H9 (cell line): Measurements from ENCODE around the gene PLEKHN1. TPM values are rescaled to one million over a fixed set of nuclear protein-coding genes. Genes with fewer than 3 reads are reported as not detected.
A peak's percentile ranks its signal among the peaks of the same experiment; 100 is the strongest.

Source experiments
- DNase-seq: peaks from one replicate; pipeline ENCODE4 v3.0.0-alpha.2; 2017
- H2AFZ ChIP-seq: one replicate; pipeline ENCODE4 v1.6.1; 2013; ENCODE audit warnings: mild to moderate bottlenecking, low read length, control low read depth, moderate library complexity
- H2AK5ac ChIP-seq: 2 replicates; pipeline ENCODE4 v1.6.1; 2013; ENCODE audit warnings: low read length, control low read depth, mixed read lengths; ENCODE audit not compliant: insufficient read length
- H2BK120ac ChIP-seq: one replicate; pipeline ENCODE4 v1.6.1; 2013; ENCODE audit warnings: low read depth, mild to moderate bottlenecking, low read length, control low read depth, inconsistent platforms; ENCODE audit not compliant: poor library complexity, severe bottlenecking
- H2BK12ac ChIP-seq: 2 replicates; pipeline ENCODE4 v1.6.1; 2013; ENCODE audit warnings: low read length, control low read depth, mixed read lengths, low read depth; ENCODE audit not compliant: insufficient read length
- H2BK15ac ChIP-seq: 2 replicates; pipeline ENCODE4 v1.6.1; 2013; ENCODE audit warnings: low read depth, low read length, control low read depth
- H2BK20ac ChIP-seq: one replicate; pipeline ENCODE4 v1.6.1; 2013; ENCODE audit warnings: low read depth, mild to moderate bottlenecking, low read length, control low read depth, inconsistent platforms; ENCODE audit not compliant: poor library complexity, severe bottlenecking
- H2BK5ac ChIP-seq: 2 replicates; pipeline ENCODE4 v1.6.1; 2013; ENCODE audit warnings: low read length, control low read depth, mixed read lengths; ENCODE audit not compliant: insufficient read length
- H3K14ac ChIP-seq: 2 replicates; pipeline ENCODE4 v1.6.1; 2013; ENCODE audit warnings: low read length, control low read depth; ENCODE audit not compliant: insufficient read depth
- H3K18ac ChIP-seq: 2 replicates; pipeline ENCODE4 v1.6.1; 2013; ENCODE audit warnings: low read depth, mild to moderate bottlenecking, mixed read lengths, low read length, control low read depth; ENCODE audit not compliant: insufficient read length
- H3K23ac ChIP-seq: 2 replicates; pipeline ENCODE4 v1.6.1; 2013; ENCODE audit warnings: low read length, control low read depth, mixed read lengths, low read depth; ENCODE audit not compliant: insufficient read length
- H3K23me2 ChIP-seq: 2 replicates; pipeline ENCODE4 v1.6.1; 2013; ENCODE audit warnings: low read depth, mild to moderate bottlenecking, mixed read lengths, low read length, control low read depth; ENCODE audit not compliant: insufficient read length, poor library complexity, severe bottlenecking
- H3K27ac ChIP-seq: 2 replicates; pipeline ENCODE4 v1.5.1; 2013; ENCODE audit warnings: low read length, control low read depth, mixed read lengths, low read depth; ENCODE audit not compliant: insufficient read length
- H3K27me3 ChIP-seq: 2 replicates; pipeline ENCODE4 v1.6.1; 2013; ENCODE audit warnings: low read length, control low read depth, inconsistent platforms; ENCODE audit not compliant: insufficient read depth
- H3K4ac ChIP-seq: 2 replicates; pipeline ENCODE4 v1.6.1; 2013; ENCODE audit warnings: low read depth, mild to moderate bottlenecking, control low read depth, inconsistent platforms, low read length, moderate library complexity
- H3K4me1 ChIP-seq: 2 replicates; pipeline ENCODE4 v1.6.1; 2013; ENCODE audit warnings: low read length, control low read depth, inconsistent platforms; ENCODE audit not compliant: insufficient read depth
- H3K4me2 ChIP-seq: 2 replicates; pipeline ENCODE4 v1.6.1; 2013; ENCODE audit warnings: low read length, control low read depth, mixed read lengths; ENCODE audit not compliant: insufficient read length, insufficient read depth
- H3K56ac ChIP-seq: 2 replicates; pipeline ENCODE4 v1.6.1; 2013; ENCODE audit warnings: low read depth, mild to moderate bottlenecking, mixed read lengths, low read length, control low read depth; ENCODE audit not compliant: insufficient read length
- H3K79me1 ChIP-seq: 2 replicates; pipeline ENCODE4 v1.6.1; 2013; ENCODE audit warnings: low read depth, mild to moderate bottlenecking, moderate library complexity, low read length, control low read depth, inconsistent platforms; ENCODE audit not compliant: insufficient read depth, poor library complexity, severe bottlenecking
- H3K79me2 ChIP-seq: 2 replicates; pipeline ENCODE4 v1.6.1; 2013; ENCODE audit warnings: low read length, control low read depth, inconsistent platforms; ENCODE audit not compliant: insufficient read depth
- H3K9ac ChIP-seq: 2 replicates; pipeline ENCODE4 v1.6.1; 2013; ENCODE audit warnings: low read length, control low read depth, mixed read lengths; ENCODE audit not compliant: insufficient read length; ENCODE audit errors: extremely low read depth
- H3K9me3 ChIP-seq: one replicate; pipeline ENCODE4 v1.6.1; 2013; ENCODE audit warnings: low read depth, low read length, inconsistent platforms; ENCODE audit not compliant: control insufficient read depth
- H3T11ph ChIP-seq: one replicate; pipeline ENCODE4 v1.6.1; 2013; ENCODE audit warnings: mild to moderate bottlenecking, low read length, control low read depth, inconsistent platforms
- H4K20me1 ChIP-seq: one replicate; pipeline ENCODE4 v1.6.1; 2013; ENCODE audit not compliant: control insufficient read depth, insufficient read length, insufficient read depth
- H4K5ac ChIP-seq: 2 replicates; pipeline ENCODE4 v1.6.1; 2013; ENCODE audit warnings: low read depth, mild to moderate bottlenecking, mixed read lengths, low read length, control low read depth; ENCODE audit not compliant: insufficient read length
- H4K8ac ChIP-seq: replicated peaks from 2 replicates; pipeline ENCODE4 v1.6.1; 2013; ENCODE audit warnings: low read length, control low read depth, mixed read lengths, low read depth; ENCODE audit not compliant: insufficient read length
- H4K91ac ChIP-seq: 2 replicates; pipeline ENCODE4 v1.6.1; 2013; ENCODE audit warnings: low read depth, mild to moderate bottlenecking, moderate library complexity, mixed read lengths, low read length, control low read depth; ENCODE audit not compliant: insufficient read length
- H3K27ac Mint-ChIP-seq, 3 experiments: 2 replicates in 2 of 3; 3 replicates in 1 of 3; pipeline ENCODE4 v1.8.0; 2020 to 2021; ENCODE audit warnings: mixed read lengths in 3 of 3, mild to moderate bottlenecking in 1 of 3, moderate library complexity in 1 of 3
- H3K27me3 Mint-ChIP-seq: 2 replicates; pipeline ENCODE4 v1.8.0; 2021; ENCODE audit warnings: low read depth, mild to moderate bottlenecking, moderate library complexity, mixed read lengths
- H3K36me3 Mint-ChIP-seq, 3 experiments: 2 replicates in 2 of 3; 3 replicates in 1 of 3; pipeline ENCODE4 v1.8.0; 2020 to 2021; ENCODE audit warnings: low read depth in 3 of 3, mixed read lengths in 3 of 3; ENCODE audit not compliant: insufficient read depth in 1 of 3
- H3K4me1 Mint-ChIP-seq, 2 experiments: 2 replicates each; pipeline ENCODE4 v1.8.0; 2020; ENCODE audit warnings: mixed read lengths in 2 of 2
- H3K4me3 Mint-ChIP-seq, 2 experiments: 2 replicates in 1 of 2; 3 replicates in 1 of 2; pipeline ENCODE4 v1.8.0; 2020 to 2021; ENCODE audit warnings: mild to moderate bottlenecking in 2 of 2, mixed read lengths in 2 of 2, moderate library complexity in 1 of 2
- H3K9me3 Mint-ChIP-seq, 2 experiments: 2 replicates in 1 of 2; 3 replicates in 1 of 2; pipeline ENCODE4 v1.8.0; 2020; ENCODE audit warnings: mild to moderate bottlenecking in 2 of 2, mixed read lengths in 2 of 2, moderate library complexity in 1 of 2
- WGBS: extraction: QIAGEN DNeasy Blood & Tissue Kit; methylation state at CpG from one replicate; pipeline ENCODE4 v1.1.7; 2013; ENCODE audit warnings: missing lambda C conversion rate, low lambda C conversion rate, mixed read lengths; ENCODE audit not compliant: insufficient read length; ENCODE audit errors: extremely low coverage; 5-methylcytosine and 5-hydroxymethylcytosine counted together
- total RNA-seq: library from RNA; stranded (reverse); gene quantifications from 2 replicates; pipeline ENCODE4 v1.2.1, GENCODE V29; 2021
- TF ChIP-seq, protein P1 (sequence below): fragments of 200-600 bp; sonication (generic); conservative IDR thresholded peaks from 3 replicates; pipeline ENCODE4 v1.8.0; 2021; ENCODE audit warnings: antibody characterized with exemption, mild to moderate bottlenecking

The PLEKHN1 gene
- total RNA-seq, 1 experiment from 2014 or later: 3.0 TPM

- H2BK20ac ChIP-seq: no peak overlapping the region
- no peak overlapping the region for H3T11ph ChIP-seq
- no peak overlapping the region for H4K91ac ChIP-seq
Measured at GRCh38 chr1:996851-997712, 30.8 kb downstream of the PLEKHN1 start.

More at GRCh38 chr1:996851-997712, 30.8 kb downstream of the PLEKHN1 start:
- Histone ChIP-seq H3K27ac (no peak overlapping the region), H2BK120ac (no peak overlapping the region), H2BK5ac (no peak overlapping the region), H3K18ac (no peak overlapping the region), H3K9ac (no peak overlapping the region), H2AFZ (no peak overlapping the region), H3K23ac (no peak overlapping the region), H3K4me1 (0 out of 2 replicates have a peak, but pooled peaks cover 1% of the 10 kb centered on the region), H3K79me1 (no peaks in the 10 kb centered on the region), H3K4me2 (no peak overlapping the region), H2BK12ac (no peak overlapping the region), H3K4ac (no peak overlapping the region), H3K14ac (no peak overlapping the region), H3K27me3 (peaks cover 40% of the 10 kb centered on the region; the same call in 1 of the 2 replicates), H3K79me2 (no peaks in the 10 kb centered on the region), H2BK15ac (no peak overlapping the region), H3K56ac (no peak overlapping the region), H3K23me2 (peaks cover 20% of the 10 kb centered on the region), H4K20me1 (no peaks in the 10 kb centered on the region), H3K9me3 (no peaks in the 10 kb centered on the region), H2AK5ac (no peak overlapping the region), H4K5ac (no peak overlapping the region), H4K8ac (no peak overlapping the region)
- Mint-ChIP-seq H3K27ac (no peak overlapping the region), H3K4me1 (peaks cover 5 to 11% of the 10 kb centered on the region in 2 experiments), H3K36me3 (peaks cover 0 to 3% (median 2%) of the 10 kb centered on the region in 3 experiments; a peak in 2 of 7 replicates), H3K27me3 (peaks cover 79% of the 10 kb centered on the region), H3K9me3 (peaks cover 7 to 9% of the 10 kb centered on the region in 2 experiments), H3K4me3 (no peak overlapping the region)
- no CpG with 5 or more reads among the region's 24 CpGs for WGBS
- DNase-seq: peak; percentile 37
- TF ChIP-seq, protein P1, sequence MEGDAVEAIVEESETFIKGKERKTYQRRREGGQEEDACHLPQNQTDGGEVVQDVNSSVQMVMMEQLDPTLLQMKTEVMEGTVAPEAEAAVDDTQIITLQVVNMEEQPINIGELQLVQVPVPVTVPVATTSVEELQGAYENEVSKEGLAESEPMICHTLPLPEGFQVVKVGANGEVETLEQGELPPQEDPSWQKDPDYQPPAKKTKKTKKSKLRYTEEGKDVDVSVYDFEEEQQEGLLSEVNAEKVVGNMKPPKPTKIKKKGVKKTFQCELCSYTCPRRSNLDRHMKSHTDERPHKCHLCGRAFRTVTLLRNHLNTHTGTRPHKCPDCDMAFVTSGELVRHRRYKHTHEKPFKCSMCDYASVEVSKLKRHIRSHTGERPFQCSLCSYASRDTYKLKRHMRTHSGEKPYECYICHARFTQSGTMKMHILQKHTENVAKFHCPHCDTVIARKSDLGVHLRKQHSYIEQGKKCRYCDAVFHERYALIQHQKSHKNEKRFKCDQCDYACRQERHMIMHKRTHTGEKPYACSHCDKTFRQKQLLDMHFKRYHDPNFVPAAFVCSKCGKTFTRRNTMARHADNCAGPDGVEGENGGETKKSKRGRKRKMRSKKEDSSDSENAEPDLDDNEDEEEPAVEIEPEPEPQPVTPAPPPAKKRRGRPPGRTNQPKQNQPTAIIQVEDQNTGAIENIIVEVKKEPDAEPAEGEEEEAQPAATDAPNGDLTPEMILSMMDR: no peak
